Measurements from ENCODE around the gene CCDC160.

DNA sequence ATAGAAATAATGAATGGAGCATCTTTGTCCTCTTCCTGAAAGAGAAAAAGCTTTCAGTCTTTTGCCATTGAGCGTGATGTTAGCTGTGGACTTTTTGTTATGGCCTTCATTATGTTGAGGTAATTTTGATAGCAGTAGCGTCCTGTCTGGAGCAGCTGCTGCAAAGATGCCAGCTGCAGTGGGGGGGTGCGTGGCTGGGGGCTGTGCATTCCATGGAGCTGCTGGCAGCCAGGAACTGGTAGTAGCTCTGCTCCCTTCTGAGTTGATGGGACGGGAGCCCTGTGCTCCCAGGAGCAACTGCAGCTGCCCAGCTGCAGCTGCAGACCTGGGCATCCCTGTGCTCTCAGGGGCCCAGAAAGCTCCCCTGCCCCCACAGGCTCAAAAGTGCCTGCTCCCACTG lies 50.4 kb downstream of the CCDC160 start:
- TF ChIP-seq, protein P1, sequence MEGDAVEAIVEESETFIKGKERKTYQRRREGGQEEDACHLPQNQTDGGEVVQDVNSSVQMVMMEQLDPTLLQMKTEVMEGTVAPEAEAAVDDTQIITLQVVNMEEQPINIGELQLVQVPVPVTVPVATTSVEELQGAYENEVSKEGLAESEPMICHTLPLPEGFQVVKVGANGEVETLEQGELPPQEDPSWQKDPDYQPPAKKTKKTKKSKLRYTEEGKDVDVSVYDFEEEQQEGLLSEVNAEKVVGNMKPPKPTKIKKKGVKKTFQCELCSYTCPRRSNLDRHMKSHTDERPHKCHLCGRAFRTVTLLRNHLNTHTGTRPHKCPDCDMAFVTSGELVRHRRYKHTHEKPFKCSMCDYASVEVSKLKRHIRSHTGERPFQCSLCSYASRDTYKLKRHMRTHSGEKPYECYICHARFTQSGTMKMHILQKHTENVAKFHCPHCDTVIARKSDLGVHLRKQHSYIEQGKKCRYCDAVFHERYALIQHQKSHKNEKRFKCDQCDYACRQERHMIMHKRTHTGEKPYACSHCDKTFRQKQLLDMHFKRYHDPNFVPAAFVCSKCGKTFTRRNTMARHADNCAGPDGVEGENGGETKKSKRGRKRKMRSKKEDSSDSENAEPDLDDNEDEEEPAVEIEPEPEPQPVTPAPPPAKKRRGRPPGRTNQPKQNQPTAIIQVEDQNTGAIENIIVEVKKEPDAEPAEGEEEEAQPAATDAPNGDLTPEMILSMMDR (IDR thresholded peaks at IDR 0.05): no peak
- no peak for TF ChIP-seq POLR2A (IDR thresholded peaks at IDR 0.05)
- TF ChIP-seq EP300 (IDR thresholded peaks at IDR 0.05): no peak
- TF ChIP-seq POLR2AphosphoS5 (IDR thresholded peaks at IDR 0.05): no peak
